ENCODE measurements around the gene PSMB9.
"Not testable (repeated sequence)": the region's sequence is repeated elsewhere in the genome, so short reads cannot be mapped to it uniquely, and the experiment has no call there.

Gene PSMB9

GRCh38 chr6:32858194-32858593, 4.2 kb downstream of the PSMB9 start:
- no peak for DNase-seq (ENCODE audit: extremely low read depth in 1 of 2, low read depth in 1 of 2)

DNA sequence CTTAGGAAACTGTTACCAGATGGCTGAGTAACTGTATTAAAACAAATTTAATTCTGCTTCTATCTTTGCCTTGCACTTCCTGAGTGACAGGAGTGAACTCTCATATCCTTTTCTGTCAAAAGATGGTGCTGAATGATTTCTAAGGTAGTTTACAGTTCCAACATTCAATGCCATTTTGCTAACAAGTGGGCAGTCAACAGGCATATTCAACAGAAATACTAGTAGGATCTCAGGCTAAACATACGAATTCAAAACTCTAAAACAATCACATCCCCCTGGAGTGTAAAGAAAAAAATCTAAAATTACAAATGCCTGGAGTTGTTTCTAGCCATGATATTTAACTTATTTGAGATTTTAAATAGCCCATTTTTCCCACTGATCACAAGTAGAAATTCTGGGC, 6.7 kb downstream of the PSMB9 start:
- no peak for DNase-seq (ENCODE audit: extremely low read depth in 1 of 2, low read depth in 1 of 2)

- no peak for DNase-seq (ENCODE audit: extremely low read depth in 1 of 2, low read depth in 1 of 2)
These were observed 8.7 kb downstream of the PSMB9 start for GRCh38 chr6:32862725-32863124.

- DNase-seq (ENCODE audit: extremely low read depth in 1 of 2, low read depth in 1 of 2), result no peak
These were observed 11.9 kb downstream of the PSMB9 start for GRCh38 chr6:32865724-32866443.

DNA sequence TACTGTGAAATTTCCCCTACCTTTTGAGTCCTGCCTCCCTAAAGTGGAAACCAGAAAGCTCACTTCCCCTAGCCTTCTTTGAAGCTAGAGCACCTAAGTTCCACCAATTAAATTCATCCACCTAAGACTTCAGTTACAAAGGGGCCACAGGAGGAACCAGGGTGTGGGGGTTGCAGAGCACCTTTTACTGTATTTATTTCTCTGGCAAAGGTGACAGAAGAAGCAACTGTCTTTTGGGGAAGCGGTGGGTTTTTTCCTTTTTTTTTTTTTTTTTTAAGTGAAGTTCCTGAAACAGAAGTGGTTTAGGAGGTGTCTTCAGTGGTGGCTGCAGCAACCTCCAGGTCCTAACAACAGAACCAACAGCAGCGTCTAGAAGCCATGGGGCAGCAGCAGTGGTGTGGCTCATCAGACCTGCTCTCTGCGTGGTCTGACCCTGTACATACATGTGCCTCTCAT, 13.1 kb downstream of the PSMB9 start:
- DNase-seq (ENCODE audit: extremely low read depth in 1 of 2, low read depth in 1 of 2), result no peak

DNA sequence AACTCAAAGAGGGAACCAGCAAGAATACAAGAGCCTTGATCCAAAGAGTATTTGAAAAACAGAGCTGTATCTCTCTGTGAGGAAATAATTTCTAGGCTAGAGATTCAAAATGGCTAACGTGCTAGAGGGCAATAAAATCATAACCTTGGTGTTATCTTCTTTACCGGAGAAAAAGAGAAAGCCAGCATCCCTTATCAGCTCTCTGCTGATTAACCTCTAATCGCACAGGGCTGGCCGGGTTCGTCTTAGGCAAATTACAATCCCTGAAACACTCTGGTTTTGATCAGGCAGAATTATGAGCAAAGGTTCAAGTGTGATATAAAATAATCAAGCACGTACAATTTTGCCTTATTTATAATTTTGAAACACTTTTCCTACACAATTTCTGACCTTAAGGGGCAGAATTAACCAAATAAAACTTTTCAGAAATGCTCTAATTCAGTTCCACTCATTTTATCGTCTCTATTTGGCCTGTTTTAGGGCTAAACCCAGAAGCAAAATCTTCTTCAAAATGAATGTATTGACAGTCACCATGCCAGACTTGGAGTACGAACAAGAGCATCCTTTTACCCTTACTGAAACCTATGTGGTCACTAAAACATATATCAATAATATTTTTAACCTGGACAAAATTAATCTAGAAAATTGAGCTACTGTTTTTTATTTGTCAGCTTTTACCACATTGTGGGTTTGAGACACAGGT, 13.7 kb downstream of the PSMB9 start:
- DNase-seq (ENCODE audit: extremely low read depth in 1 of 2, low read depth in 1 of 2), result no peak

DNA sequence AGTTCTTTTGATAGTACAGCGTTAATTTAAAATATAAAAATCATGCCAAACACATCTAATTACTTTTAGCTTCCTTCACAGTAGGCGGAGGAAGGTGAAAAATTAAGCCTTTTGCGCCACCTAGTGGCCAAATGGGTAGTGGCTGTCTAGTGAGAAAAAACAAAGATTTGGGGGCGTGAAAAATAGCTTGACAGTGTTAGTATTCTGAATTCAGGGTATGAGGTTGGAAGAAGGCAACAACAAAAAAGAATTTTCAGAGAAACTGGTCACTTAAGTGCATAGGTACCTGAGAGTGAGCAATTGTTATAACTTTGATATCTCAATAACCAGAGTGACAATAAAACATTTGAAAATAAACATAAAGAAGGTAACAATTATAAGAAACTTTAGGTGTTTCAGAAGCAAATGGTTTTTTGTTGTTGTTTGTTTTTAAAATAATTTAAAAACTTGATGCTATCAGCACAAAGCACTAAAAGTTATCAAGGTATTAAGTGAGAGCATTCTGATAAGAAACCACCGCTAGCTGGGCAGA, 14.3 kb downstream of the PSMB9 start:
- peak; percentile 76 to 78 for DNase-seq (ENCODE audit: extremely low read depth in 1 of 2, low read depth in 1 of 2)

DNA sequence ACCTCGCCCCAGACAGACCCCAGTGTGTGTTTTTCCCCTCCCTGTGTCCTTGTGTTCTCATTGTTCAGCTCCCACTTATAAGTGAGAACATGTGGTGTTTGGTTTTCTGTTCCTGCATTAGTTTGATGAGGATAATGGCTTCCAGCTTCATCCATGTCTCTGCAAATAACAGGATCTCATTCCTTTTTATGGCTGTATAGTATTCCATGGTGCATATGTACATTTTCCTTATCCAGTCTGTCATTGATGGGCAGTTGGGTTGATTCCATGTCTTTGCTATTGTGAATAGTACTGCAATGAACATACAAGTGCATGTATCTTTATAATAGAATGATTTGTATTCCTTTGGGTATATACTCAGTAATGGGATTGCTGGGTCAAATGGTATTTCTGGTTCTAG, 20.0 kb downstream of the PSMB9 start:
- DNase-seq (ENCODE audit: extremely low read depth in 1 of 2, low read depth in 1 of 2), result not testable (repeated sequence)

DNA sequence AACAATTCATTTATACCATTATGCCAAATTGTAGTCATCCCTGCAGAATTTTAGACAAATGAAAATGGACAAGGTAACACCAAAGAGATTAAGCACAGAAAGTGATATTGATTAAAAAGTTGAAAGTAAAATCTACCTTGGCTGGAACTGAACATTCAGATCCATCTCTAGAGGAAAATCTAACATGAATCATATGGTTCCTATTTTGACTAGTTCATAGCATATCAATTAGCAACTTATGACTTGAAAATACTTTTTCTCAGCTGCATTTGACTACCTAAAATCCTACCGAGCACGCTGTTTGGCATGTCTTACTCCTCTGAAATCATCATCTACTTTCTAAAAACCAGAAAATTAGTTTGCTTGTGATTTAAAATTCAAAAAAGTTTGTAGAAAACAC, 22.6 kb downstream of the PSMB9 start:
- DNase-seq (ENCODE audit: extremely low read depth in 1 of 2, low read depth in 1 of 2), result no peak

- no peak for DNase-seq (ENCODE audit: extremely low read depth in 1 of 2, low read depth in 1 of 2)
These were observed 25.7 kb downstream of the PSMB9 start for GRCh38 chr6:32879691-32880090.

DNA sequence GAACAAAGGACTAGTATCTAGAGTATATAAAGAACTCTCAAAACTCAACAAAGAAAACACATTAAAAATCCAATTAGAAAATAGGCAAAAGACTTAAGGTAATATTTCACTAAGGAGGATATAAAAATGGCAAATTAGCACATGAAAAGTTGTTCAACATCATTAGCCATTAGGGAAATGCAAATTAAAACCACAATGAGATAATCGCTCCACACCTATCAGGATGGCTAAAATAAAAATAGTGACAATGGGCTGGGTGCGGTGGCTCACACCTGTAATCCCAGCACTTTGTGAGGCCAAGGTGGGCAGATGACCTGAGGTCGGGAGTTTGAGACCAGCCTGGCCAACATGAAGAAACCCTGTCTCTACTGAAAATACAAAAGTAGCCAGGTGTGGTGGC, 27.0 kb downstream of the PSMB9 start:
- not testable (repeated sequence) for DNase-seq (ENCODE audit: extremely low read depth in 1 of 2, low read depth in 1 of 2)

DNA sequence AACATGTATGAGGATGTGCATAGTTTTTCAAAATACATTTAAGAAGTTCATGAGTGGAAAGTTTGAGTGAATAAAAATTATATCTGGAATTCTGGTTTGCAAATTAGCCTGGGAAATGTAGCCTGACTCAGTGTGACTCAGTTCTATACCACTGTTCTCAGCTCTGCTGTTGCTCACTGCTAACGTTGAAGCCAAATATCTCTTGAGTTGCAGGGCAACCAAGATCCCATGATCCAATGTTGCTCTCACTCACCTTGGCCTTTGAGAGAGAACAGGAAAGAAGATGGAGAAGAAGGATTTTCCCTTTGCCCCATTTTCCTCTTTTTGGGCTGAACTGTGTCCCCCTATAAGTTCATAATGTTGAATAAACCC, 28.9 kb downstream of the PSMB9 start:
- DNase-seq (ENCODE audit: extremely low read depth in 1 of 2, low read depth in 1 of 2), result no peak

DNA sequence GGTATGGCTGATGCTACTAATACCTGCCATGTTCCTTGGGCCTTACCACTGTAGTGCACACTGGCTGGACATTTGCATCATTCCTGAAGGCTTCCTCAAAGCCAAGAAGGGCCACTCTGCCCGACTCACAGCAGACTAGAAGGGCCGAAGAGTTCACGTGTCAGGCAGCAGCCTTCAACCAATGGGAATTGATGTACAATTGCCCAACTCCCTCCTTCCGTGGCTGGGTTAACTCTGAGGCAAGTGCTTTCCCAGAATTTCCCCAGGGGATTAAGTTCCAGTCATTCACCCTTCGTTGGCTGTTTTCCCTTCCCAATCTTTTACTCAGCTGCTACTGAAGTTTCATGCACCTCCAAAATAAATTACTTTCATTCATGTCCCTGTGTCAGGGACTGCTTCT, 29.8 kb downstream of the PSMB9 start:
- no peak for DNase-seq (ENCODE audit: extremely low read depth in 1 of 2, low read depth in 1 of 2)

- DNase-seq (ENCODE audit: extremely low read depth in 1 of 2, low read depth in 1 of 2), result no peak
These were observed 31.8 kb downstream of the PSMB9 start for GRCh38 chr6:32885698-32886286.

DNA sequence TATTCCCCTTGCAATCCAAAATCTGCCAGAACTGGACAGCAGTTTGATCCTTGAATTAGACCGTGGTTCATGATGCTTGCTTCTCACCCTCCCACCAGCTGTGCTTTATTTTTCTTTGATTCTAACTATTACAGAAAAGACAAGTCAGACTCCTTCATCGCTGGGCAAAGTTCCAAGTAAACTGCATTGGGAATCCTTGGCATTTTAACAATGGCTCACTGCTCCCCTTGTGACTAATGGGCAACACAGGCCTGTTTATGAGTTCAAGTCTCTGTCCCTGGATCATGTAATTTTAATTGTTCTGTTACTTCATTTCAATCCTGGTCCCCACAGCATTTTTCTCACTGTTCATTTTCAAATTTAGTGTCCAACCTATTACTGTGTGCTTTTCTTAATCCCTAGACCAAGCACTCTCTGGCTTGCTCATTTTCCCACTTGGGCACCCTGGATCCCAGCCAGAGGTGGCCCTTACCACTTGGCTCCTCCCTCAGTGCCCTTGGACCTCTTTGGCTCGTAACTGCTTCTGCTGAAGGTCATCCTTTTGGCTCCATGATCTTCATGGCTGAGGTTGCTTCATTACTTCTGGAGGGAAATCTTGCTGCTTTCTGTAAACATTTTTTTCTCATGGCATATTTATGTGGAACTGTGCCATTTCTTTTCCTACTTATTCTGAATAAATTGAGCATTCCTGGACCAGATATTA, 32.8 kb downstream of the PSMB9 start:
- DNase-seq (ENCODE audit: extremely low read depth in 1 of 2, low read depth in 1 of 2), result no peak

DNA sequence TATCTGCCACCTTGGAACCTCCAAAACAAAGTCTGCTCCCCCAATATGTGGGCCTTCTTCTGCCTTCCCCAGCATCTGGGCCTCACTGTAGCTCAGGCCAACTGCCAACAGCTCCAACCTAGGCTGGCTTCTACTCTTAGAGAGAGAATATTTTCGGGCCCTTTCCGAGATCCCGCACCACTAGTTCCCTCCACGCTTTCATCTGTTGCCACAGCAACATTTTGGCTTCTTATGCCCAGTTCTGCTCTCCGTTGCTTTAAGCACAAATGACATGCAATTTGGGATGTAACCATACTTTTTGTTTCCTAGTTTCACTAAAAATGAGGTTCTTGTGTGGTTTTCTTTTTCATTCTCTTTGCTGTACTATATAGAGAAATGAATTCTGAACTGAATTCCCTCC, 33.6 kb downstream of the PSMB9 start:
- DNase-seq (ENCODE audit: extremely low read depth in 1 of 2, low read depth in 1 of 2), result no peak

DNA sequence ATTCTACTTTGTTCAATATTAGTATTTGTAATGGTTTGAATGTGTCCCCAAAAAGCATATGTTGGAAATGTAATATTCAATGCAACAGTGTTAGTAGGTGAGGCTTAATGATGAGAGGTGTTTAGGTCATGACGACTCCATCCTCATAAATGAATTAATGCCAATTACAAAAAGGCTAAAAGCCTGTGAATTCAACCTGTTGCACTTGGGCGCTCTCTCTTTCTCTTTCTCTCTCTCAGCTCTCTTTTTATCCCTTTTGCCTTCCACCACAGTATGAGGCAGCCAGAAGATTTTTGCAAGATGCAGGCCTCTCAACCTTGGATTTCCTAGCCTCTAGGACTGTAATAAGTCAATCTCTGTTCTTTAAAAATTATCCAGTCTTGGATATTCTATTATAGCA, 34.6 kb downstream of the PSMB9 start:
- no peak for DNase-seq (ENCODE audit: extremely low read depth in 1 of 2, low read depth in 1 of 2)

- DNase-seq (ENCODE audit: extremely low read depth in 1 of 2, low read depth in 1 of 2), result no peak
These were observed 35.5 kb downstream of the PSMB9 start for GRCh38 chr6:32889533-32889932.

DNA sequence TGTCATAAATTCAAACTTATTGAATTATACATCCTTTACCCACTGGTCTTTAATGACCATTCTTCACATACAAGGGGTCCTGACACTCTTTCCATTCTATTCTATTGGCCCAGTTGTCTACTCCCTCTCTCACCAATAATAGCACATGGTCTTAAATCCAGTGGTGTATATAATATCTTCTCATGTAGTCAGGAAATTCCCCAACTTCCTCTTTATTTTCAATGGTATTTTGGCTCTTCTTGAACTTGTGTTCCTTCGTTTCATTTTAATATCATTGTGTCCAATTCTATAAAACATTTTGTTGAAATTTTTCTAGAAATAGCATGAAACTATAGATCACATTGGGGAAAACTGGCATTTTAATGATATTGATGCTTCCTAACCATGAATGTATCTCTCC, 36.8 kb downstream of the PSMB9 start:
- DNase-seq (ENCODE audit: extremely low read depth in 1 of 2, low read depth in 1 of 2), result no peak

- DNase-seq (ENCODE audit: extremely low read depth in 1 of 2, low read depth in 1 of 2), result peak; percentile 88 to 89
These were observed 40.4 kb downstream of the PSMB9 start for GRCh38 chr6:32894085-32895005.
